GM18502 (cell line): Measurements from ENCODE around the gene CD74.
A peak's percentile ranks its signal among the peaks of the same experiment; 100 is the strongest.

Experiments used
- ATAC-seq: cut with Tn5 transposase; IDR thresholded peaks from one replicate; pipeline ENCODE4 v1.9.1; 2021; ENCODE audit warnings: mild to moderate bottlenecking; ENCODE audit not compliant: unreplicated experiment, poor library complexity

The CD74 gene

GRCh38 chr5:150398722-150399523 is 13.8 kb downstream of the CD74 start:
- ATAC-seq: peak; percentile 73

- ATAC-seq: peak; percentile 0
Observed at GRCh38 chr5:150397782-150398721, 14.7 kb downstream of the CD74 start.

- ATAC-seq: no peak
Observed at GRCh38 chr5:150397146-150397781, 15.4 kb downstream of the CD74 start.

GRCh38 chr5:150396267-150396666 is 16.4 kb downstream of the CD74 start:
- ATAC-seq: no peak

- no peak for ATAC-seq
Observed at GRCh38 chr5:150395688-150395975, 17.1 kb downstream of the CD74 start.

GRCh38 chr5:150394912-150395687 is 17.6 kb downstream of the CD74 start:
- ATAC-seq: no peak

- ATAC-seq: no peak
Observed at GRCh38 chr5:150394131-150394530, 18.6 kb downstream of the CD74 start.

- ATAC-seq: no peak
Observed at GRCh38 chr5:150393096-150393645, 19.5 kb downstream of the CD74 start.

GRCh38 chr5:150392680-150393079 is 20.0 kb downstream of the CD74 start:
- ATAC-seq: no peak

- ATAC-seq: no peak
Observed at GRCh38 chr5:150391986-150392385, 20.7 kb downstream of the CD74 start.

- ATAC-seq: no peak
Observed at GRCh38 chr5:150391064-150391834, 21.5 kb downstream of the CD74 start.

- ATAC-seq: no peak
Observed at GRCh38 chr5:150389531-150390266, 23.0 kb downstream of the CD74 start.

- no peak for ATAC-seq
Observed at GRCh38 chr5:150386024-150386855, 26.5 kb downstream of the CD74 start.

- ATAC-seq: no peak
Observed at GRCh38 chr5:150384701-150385100, 28.0 kb downstream of the CD74 start.

- ATAC-seq: no peak
Observed at GRCh38 chr5:150377964-150378694, 34.6 kb downstream of the CD74 start.

GRCh38 chr5:150376799-150377771 is 35.6 kb downstream of the CD74 start:
- ATAC-seq: no peak
